GM21381 (cell line): ENCODE measurements around the gene PBX1.

Source experiments
- ATAC-seq: cut with Tn5 transposase; IDR thresholded peaks from one replicate; pipeline ENCODE4 v1.9.1; 2021; ENCODE audit warnings: mild to moderate bottlenecking, moderate library complexity; ENCODE audit not compliant: unreplicated experiment

PBX1 gene

GRCh38 chr1:164693564-164694359 lies 134.8 kb downstream of the PBX1 start:
- ATAC-seq, result no peak

- no peak for ATAC-seq
These were observed 135.5 kb downstream of the PBX1 start for GRCh38 chr1:164694505-164694904.

- ATAC-seq, result no peak
These were observed 137.1 kb downstream of the PBX1 start for GRCh38 chr1:164695956-164696665.

GRCh38 chr1:164699815-164700491 lies 141.0 kb downstream of the PBX1 start:
- no peak for ATAC-seq

DNA sequence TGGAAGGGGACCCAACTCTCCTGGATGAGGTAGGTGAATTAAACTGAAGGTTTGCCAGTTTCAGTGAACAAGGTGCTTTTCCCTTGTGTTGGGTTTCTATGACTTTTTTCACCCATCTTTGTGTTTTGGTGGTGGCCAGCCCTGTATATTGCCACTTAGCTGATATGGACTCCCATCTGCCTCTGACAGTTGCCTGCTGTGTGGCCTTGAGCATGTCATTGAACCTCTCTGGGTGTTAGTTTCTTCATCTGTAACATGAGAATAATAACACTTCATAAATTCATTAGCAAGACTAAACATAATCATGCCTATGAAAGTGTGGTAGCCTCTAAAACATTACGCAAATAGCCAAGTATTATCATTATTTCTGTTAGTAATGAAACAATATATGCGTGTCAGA lies 141.7 kb downstream of the PBX1 start:
- no peak for ATAC-seq

- no peak for ATAC-seq
These were observed 142.3 kb downstream of the PBX1 start for GRCh38 chr1:164701189-164701761.

- no peak for ATAC-seq
These were observed 143.2 kb downstream of the PBX1 start for GRCh38 chr1:164702216-164702615.

- no peak for ATAC-seq
These were observed 143.7 kb downstream of the PBX1 start for GRCh38 chr1:164702664-164703063.

- no peak for ATAC-seq
These were observed 144.5 kb downstream of the PBX1 start for GRCh38 chr1:164703463-164703862.

DNA sequence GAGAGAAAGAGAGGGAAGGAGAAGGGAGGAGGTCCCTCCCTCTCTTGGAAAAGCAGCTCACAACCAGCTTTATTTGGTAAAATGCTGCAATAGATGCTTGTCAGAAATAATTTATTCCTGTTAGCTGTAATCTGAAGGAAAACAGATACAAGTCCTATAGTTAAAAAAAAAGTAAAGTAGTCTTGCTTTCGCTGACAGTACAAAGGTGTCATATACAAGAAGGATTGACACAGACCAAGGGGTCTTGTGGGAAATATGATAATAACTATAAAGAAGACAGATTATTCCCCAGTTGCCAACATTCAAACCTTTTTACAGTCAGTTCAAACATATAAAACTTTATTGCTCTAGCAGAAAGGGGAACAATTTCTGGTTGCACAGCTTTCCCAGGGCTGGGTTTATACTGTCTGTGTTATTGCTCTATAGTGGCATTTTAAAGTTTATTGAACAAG lies 145.0 kb downstream of the PBX1 start:
- ATAC-seq, result no peak

DNA sequence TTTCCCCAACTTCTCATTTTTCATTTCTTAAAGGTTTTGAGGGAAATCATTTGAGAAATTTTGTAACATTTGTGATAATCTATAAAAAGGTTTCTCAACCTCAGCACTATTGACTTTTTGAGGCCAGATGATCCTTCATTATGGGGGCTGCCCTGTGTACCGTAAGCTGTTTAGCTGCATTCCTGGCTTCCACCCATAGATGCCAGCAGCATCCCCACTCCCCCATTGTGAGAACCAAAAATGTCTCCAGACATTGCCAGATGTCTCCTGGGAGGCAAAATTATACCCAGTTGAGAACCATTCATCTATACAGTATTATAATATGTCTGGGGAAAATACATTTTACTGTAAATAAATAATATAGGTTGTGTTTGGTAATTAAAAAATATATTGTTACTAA lies 146.0 kb downstream of the PBX1 start:
- no peak for ATAC-seq

DNA sequence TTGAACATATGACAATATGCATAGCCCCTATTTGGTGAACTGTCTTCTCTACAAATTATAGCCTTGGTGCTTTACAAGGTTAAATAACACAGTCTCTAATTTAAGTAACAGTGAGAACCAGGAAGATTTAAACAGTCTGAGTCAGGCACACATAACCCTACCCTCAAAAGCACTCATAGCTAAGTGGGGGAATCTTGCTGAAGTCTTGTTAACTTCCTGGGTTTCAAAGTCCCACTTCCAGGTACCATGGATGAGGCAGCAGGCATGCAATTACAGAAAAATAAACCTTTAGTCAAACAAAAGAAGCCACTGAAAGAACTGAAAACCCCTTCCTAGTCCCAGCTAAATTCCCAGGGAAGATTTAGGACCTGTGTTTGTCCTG lies 147.6 kb downstream of the PBX1 start:
- ATAC-seq, result no peak

DNA sequence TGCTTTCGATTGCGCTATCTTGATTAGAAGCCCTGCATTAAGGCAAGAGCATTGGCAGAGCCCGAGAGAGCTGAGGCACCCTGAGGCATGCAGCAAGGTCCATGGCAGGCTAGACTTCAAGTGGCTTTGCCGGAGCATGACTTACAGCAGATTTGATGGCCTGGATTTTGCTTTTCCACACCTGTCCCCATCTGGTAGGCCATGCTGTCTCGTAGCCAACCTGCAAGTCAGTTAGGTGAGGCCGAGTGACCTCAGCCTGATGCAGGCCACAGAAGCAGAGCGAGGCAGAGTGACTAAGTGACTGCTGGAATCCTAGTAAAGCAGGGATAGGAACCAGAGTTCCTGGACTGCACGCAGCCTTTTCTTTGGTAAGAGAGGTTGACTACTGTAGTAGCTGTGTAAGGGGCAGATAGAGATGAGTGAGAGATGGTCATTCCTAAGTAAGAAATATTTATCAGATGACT lies 148.9 kb downstream of the PBX1 start:
- ATAC-seq, result no peak

GRCh38 chr1:164708596-164708995 lies 149.6 kb downstream of the PBX1 start:
- no peak for ATAC-seq

DNA sequence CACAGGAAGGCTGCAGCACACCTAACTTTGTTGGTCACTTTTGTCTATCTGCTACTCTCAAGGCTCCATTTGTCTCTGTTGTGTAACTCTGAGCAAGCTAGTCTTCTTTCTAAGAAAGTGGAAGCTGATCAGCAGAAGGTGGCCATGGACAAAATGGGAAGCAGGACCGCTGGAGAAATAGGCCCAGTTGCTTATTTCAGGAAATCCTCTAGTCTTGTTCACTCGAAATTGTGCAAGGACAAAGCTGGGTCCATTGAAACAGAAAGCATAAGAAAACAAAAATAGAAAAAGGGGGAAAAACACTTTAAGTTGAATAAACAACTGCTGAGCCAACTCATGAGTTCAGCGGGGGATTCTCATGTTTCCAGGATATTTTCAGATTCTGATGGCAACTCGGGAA lies 150.1 kb downstream of the PBX1 start:
- no peak for ATAC-seq

- no peak for ATAC-seq
These were observed 150.7 kb downstream of the PBX1 start for GRCh38 chr1:164709541-164710278.

DNA sequence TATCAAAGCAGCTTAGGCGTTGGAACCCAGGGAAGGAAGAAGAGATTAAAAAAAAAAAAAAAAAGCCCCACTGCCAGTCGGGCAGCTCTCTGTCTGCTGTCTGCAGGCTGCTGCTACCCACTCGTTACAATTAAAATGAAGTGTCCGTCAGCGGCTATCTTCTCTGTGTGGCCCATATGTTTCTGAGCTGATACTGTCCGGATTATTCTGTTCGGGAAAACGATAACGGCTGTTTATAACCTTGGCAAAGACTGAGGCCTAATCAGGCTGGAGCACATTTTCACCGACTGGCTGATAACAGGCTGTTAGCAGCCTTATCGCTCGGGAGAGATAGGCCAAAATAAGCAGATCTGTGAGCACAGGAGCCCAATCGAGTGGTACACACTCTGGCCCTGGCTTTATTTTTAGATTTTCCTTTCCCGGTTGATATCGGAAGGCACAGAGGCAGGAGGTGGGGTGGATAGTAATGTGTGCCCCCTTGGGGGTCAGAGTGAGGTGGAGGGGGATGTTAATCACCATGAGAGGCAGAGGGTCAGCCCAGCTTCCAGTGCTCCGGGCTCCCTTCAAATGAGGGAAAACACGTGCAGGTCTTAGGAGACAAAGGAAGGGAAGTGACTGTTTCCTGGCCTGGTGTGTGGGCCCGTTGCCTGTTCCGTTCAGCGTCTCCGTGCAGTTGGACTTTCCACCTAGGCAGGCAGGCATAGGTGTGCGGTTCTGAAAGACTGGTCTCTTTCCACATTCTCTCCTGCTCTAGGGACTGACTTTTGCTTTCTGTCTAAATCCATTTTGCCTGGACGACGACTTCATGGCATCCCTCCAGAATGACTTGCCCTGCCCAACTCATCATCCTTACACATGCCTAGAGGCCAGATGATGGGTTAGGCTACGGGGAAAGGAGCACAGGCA lies 153.4 kb downstream of the PBX1 start:
- no peak for ATAC-seq

GRCh38 chr1:164713456-164714207 lies 154.6 kb downstream of the PBX1 start:
- no peak for ATAC-seq
